HEK293T (cell line): ENCODE results near the gene NEBL.

Experiments used
- ARNT ChIP-seq: fragments of 450-650 bp; IDR thresholded peaks from 2 replicates; pipeline ENCODE4 v1.6.1; 2017; ENCODE audit warnings: mild to moderate bottlenecking
- CTBP1 ChIP-seq: fragments of 450-650 bp; IDR thresholded peaks from 2 replicates; pipeline ENCODE4 v1.6.1; 2016; ENCODE audit warnings: borderline replicate concordance
- FOXM1 ChIP-seq: fragments of 450-650 bp; IDR thresholded peaks from 2 replicates; pipeline ENCODE4 v1.6.1; 2017; ENCODE audit warnings: mild to moderate bottlenecking, borderline replicate concordance
- HDGF ChIP-seq: fragments of 450-650 bp; IDR thresholded peaks from 2 replicates; pipeline ENCODE4 v1.6.1; 2017; ENCODE audit warnings: antibody characterized with exemption, borderline replicate concordance
- SP1 ChIP-seq: fragments of 450-650 bp; IDR thresholded peaks from 2 replicates; pipeline ENCODE4 v1.6.1; 2017

DNA sequence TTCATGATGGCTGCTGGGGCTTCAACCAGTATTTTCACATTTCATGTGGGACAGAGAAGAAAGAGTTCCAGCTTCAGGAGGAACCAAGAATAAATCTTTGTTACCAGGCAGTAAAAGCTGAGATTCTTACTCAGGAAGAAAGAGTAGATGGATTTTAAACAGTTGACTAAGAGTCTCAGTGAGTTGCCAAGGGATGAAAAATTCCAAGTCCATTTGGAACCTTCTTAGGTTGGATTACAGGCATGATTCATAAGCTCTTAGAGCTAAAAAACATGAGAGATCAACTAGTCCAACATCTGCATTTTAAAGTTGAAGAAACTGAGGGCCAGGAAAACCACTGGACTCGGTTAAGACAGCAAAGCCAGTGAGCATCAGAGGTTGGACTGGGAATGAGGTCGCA lies 148.6 kb downstream of the NEBL start:
- TF ChIP-seq CTBP1 (no peak), SP1 (no peak), HDGF (no peak), FOXM1 (no peak), ARNT (no peak)
